K562 (cell line): ENCODE results near the gene APC2. TPM values are rescaled to one million over a fixed set of nuclear protein-coding genes. Genes with fewer than 3 reads are reported as not detected.

Experiments used
- ADNP ChIP-seq: fragments of 200-800 bp; sonication (Bioruptor generic); IDR thresholded peaks from 2 replicates; pipeline ENCODE4 v1.6.1; 2016; ENCODE audit warnings: missing genetic modification characterization, missing compliant biosample characterization
- ARID4B ChIP-seq: sonication (generic); formaldehyde crosslinking; IDR thresholded peaks from 2 replicates; pipeline ENCODE4 v1.8.0; 2022; ENCODE audit warnings: mild to moderate bottlenecking, missing genetic modification reagents
- BHLHE40 ChIP-seq: IDR thresholded peaks from 2 replicates; pipeline ENCODE4 v1.6.1; 2011; ENCODE audit warnings: low read length, improper control_type of control experiment
- CBX1 ChIP-seq: sonication (generic); IDR thresholded peaks from 2 replicates; pipeline ENCODE4 v1.6.1; 2016; ENCODE audit warnings: antibody characterized with exemption, low read depth, mild to moderate bottlenecking
- ELF2 ChIP-seq: fragments of 250-450 bp; sonication (Bioruptor Pico); IDR thresholded peaks from 2 replicates; pipeline ENCODE4 v1.5.0; 2021; ENCODE audit warnings: mild to moderate bottlenecking
- IRF2 ChIP-seq: sonication (generic); formaldehyde crosslinking; IDR thresholded peaks from 2 replicates; pipeline ENCODE4 v1.8.1; 2022; ENCODE audit warnings: mild to moderate bottlenecking, missing genetic modification reagents
- JUN ChIP-seq, 2 experiments: sonication (generic) in 1 of 2; formaldehyde crosslinking in 1 of 2; IDR thresholded peaks; 2 replicates each; pipeline versions ENCODE4 v1.6.1 to v1.8.0; 2012 to 2022; ENCODE audit warnings: borderline replicate concordance in 2 of 2, mild to moderate bottlenecking in 2 of 2, improper control_type of control experiment in 1 of 2, low read depth in 1 of 2, low read length in 1 of 2, missing genetic modification reagents in 1 of 2
- MITF ChIP-seq: IDR thresholded peaks from 2 replicates; pipeline ENCODE4 v1.6.1; 2014; ENCODE audit warnings: antibody characterized with exemption
- NFYB ChIP-seq: IDR thresholded peaks from 2 replicates; pipeline ENCODE4 v1.6.1; 2011; ENCODE audit warnings: mild to moderate bottlenecking, moderate library complexity; ENCODE audit not compliant: insufficient read length; ENCODE audit errors: extremely low read depth
- NR3C1 ChIP-seq: sonication (generic); formaldehyde crosslinking; IDR thresholded peaks from 2 replicates; pipeline ENCODE4 v1.8.1; 2022; ENCODE audit warnings: missing genetic modification reagents
- PHB ChIP-seq: fragments of 250-450 bp; sonication (Bioruptor Pico); IDR thresholded peaks from 2 replicates; pipeline ENCODE4 v1.5.0; 2021
- PHF8 ChIP-seq: fragments of 200-600 bp; sonication (generic); IDR thresholded peaks from 2 replicates; pipeline ENCODE4 v1.6.1; 2012; ENCODE audit warnings: mixed run types, mild to moderate bottlenecking, inconsistent platforms, low read length, moderate library complexity, borderline replicate concordance
- POLR2A ChIP-seq: fragments of 450-650 bp; conservative IDR thresholded peaks from 2 replicates; pipeline ENCODE4 v1.6.1; 2016
- SMARCE1 ChIP-seq: fragments of 450-650 bp; IDR thresholded peaks from 2 replicates; pipeline ENCODE4 v1.7.1; 2016; ENCODE audit warnings: mild to moderate bottlenecking
- ZBTB33 ChIP-seq: sonication (generic); formaldehyde crosslinking; IDR thresholded peaks from 2 replicates; pipeline ENCODE4 v1.8.1; 2023; ENCODE audit warnings: mild to moderate bottlenecking, missing genetic modification reagents
- ZNF41 ChIP-seq: fragments of 250-450 bp; sonication (Bioruptor Pico); conservative IDR thresholded peaks from 2 replicates; pipeline ENCODE4 v1.4.0; 2020; ENCODE audit warnings: mild to moderate bottlenecking
- ZNF589 ChIP-seq: fragments of 200-800 bp; sonication (Bioruptor generic); IDR thresholded peaks from 2 replicates; pipeline ENCODE4 v1.6.1; 2016; ENCODE audit warnings: low read depth, missing genetic modification characterization, missing compliant biosample characterization
- polyA plus RNA-seq, 8 experiments: library from polyadenylated mRNA; depleted of rRNA in 4 of 8; stranded (reverse) in 5 of 8; unstranded in 3 of 8; fragments of >200 nt; fragmentation: Nextera tagmentation in 2 of 8; fragmentation: Illumina TruSeq in 1 of 8; extraction: Ambion mirVana in 2 of 8; extraction: Trizol in 1 of 8; gene quantifications; 2 replicates each; pipeline versions ENCODE4 v1.2.1 to v1.2.3, GENCODE V29; 2011 to 2014; ENCODE audit warnings: inconsistent platforms in 1 of 8, missing spikeins in 1 of 8
- total RNA-seq, 7 experiments: library from RNA; depleted of rRNA in 6 of 7; stranded (reverse); fragments of >200 nt in 6 of 7; fragmentation: Illumina TruSeq in 2 of 7; extraction: Trizol in 2 of 7; gene quantifications; 2 replicates each; pipeline versions ENCODE4 v1.2.1 to v1.2.3, GENCODE V29; 2011 to 2021; ENCODE audit warnings: low replicate concordance in 1 of 7

APC2 gene
- total and polyA plus RNA-seq, 9 of the 15 experiments (the other 6 are each of a cell fraction or from before 2014, with no cell fraction given): 0.01 to 0.40 (median 0.05) TPM; not detected in 3

- TF ChIP-seq ZBTB33 (CRISPR knock-in tag) (peak; percentile 86), NR3C1 (CRISPR knock-in tag) (peak; percentile 80; the same call in 1 of the 2 replicates), ARID4B (peak; percentile 82), NFYB (no peak), IRF2 (CRISPR knock-in tag) (no peak), ELF2 (CRISPR knock-in tag) (peak; percentile 37; the same call in 1 of the 2 replicates), MITF (0 out of 2 replicates have a peak, but pooled peaks have one; percentile 49), JUN (IDR thresholded peaks at IDR 0.05; ENCODE audit: borderline replicate concordance, low read depth, low read length) (peak; percentile 51; the same call in 1 of the 2 replicates), JUN (CRISPR knock-in tag; IDR thresholded peaks at IDR 0.05; ENCODE audit: borderline replicate concordance) (peak; percentile 61; the same call in 1 of the 2 replicates), ZNF41 (no peak), SMARCE1 (peak; percentile 45; the same call in 1 of the 2 replicates), CBX1 (peak; percentile 68; the same call in 1 of the 2 replicates), PHB (CRISPR knock-in tag) (no peak), PHF8 (peak; percentile 72; the same call in 1 of the 2 replicates), ZNF589 (CRISPR knock-in tag) (peak; percentile 98), POLR2A (peak; percentile 78), ADNP (tag) (peak; percentile 86), BHLHE40 (peak; percentile 97)
These were observed 43.0 kb upstream of the APC2 start (continued) for GRCh38 chr19:1406774-1407527.
